WI38 (cell line): ENCODE results near the gene PRCP.

Experiments used
- H3K4me3 ChIP-seq: 2 replicates; pipeline ENCODE4 v1.5.1; 2011; ENCODE audit warnings: low read depth, mild to moderate bottlenecking, control low read depth, low read length
- CTCF ChIP-seq: IDR thresholded peaks from 2 replicates; pipeline ENCODE4 v1.5.1; 2012; ENCODE audit warnings: low read depth, mild to moderate bottlenecking, control low read depth, low read length

Gene PRCP

GRCh38 chr11:82937554-82937953 lies 37.3 kb upstream of the PRCP start:
- no peak for TF ChIP-seq CTCF
- no peak overlapping the region for H3K4me3 ChIP-seq

- no peak for TF ChIP-seq CTCF
- no peak overlapping the region for H3K4me3 ChIP-seq
Observed at GRCh38 chr11:82936261-82936660, 36.0 kb upstream of the PRCP start.

- H3K4me3 ChIP-seq, result no peak overlapping the region
- no peak for TF ChIP-seq CTCF
Observed at GRCh38 chr11:82932564-82932963, 32.3 kb upstream of the PRCP start.

GRCh38 chr11:82930734-82931133 lies 30.5 kb upstream of the PRCP start:
- no peak overlapping the region for H3K4me3 ChIP-seq
- no peak for TF ChIP-seq CTCF

GRCh38 chr11:82930229-82930628 lies 30.0 kb upstream of the PRCP start:
- H3K4me3 ChIP-seq, result no peak overlapping the region
- TF ChIP-seq CTCF, result no peak

GRCh38 chr11:82929121-82929520 lies 28.9 kb upstream of the PRCP start:
- TF ChIP-seq CTCF, result no peak
- H3K4me3 ChIP-seq, result no peak overlapping the region

GRCh38 chr11:82927264-82927880 lies 27.1 kb upstream of the PRCP start:
- peak; percentile 59; the same call in 1 of the 2 replicates for TF ChIP-seq CTCF
- H3K4me3 ChIP-seq, result no peak overlapping the region
